Gastroesophageal sphincter (tissue), 4 donors: ENCODE results near the gene ULK2. TPM values are rescaled to one million over a fixed set of nuclear protein-coding genes. Genes with fewer than 3 reads are reported as not detected.
A peak's percentile ranks its signal among the peaks of the same experiment; 100 is the strongest.

Experiments used
- ATAC-seq: fragments of 150-250 bp; one replicate; pipeline ENCODE4 v1.9.1; 2016; ENCODE audit warnings: mild to moderate bottlenecking, moderate library complexity
- H3K27ac ChIP-seq, 4 donors: fragments of 200-600 bp; sonication (generic) in 3 of 4; 1 replicate in 3 of 4; 2 replicates in 1 of 4; pipeline ENCODE4 v1.5.1; 2016 to 2019
- H3K27me3 ChIP-seq: fragments of 200-600 bp; sonication (generic); one replicate; pipeline ENCODE4 v1.5.1; 2019
- H3K36me3 ChIP-seq, 2 donors: fragments of 200-600 bp; sonication (generic); one replicate each; pipeline ENCODE4 v1.5.1; 2019; ENCODE audit warnings: control low read depth in 1 of 2
- H3K4me1 ChIP-seq, 3 donors: fragments of 200-600 bp; sonication (generic); 1 replicate in 2 of 3; 2 replicates in 1 of 3; pipeline ENCODE4 v1.5.1; 2016 to 2019; ENCODE audit warnings: control low read depth in 2 of 3
- H3K4me3 ChIP-seq, 2 donors: fragments of 200-600 bp; sonication (generic); one replicate each; pipeline ENCODE4 v1.5.1; 2019; ENCODE audit warnings: mild to moderate bottlenecking in 1 of 2, moderate library complexity in 1 of 2
- H3K9me3 ChIP-seq, 3 donors: fragments of 200-600 bp; sonication (generic); one replicate each; pipeline ENCODE4 v1.5.1; 2017 to 2019; ENCODE audit warnings: control low read depth in 2 of 3
- CTCF ChIP-seq, 4 experiments: fragments of 200-600 bp in 2 of 4; fragments of 450-650 bp in 2 of 4; sonication (generic) in 1 of 4; IDR thresholded peaks; one replicate each; pipeline ENCODE4 v1.5.1; 2017 to 2019; ENCODE audit warnings: antibody characterized with exemption in 4 of 4, mild to moderate bottlenecking in 2 of 4, moderate library complexity in 2 of 4
- EP300 ChIP-seq: sonication (generic); formaldehyde crosslinking; IDR thresholded peaks from one replicate; pipeline ENCODE4 v1.6.1; 2017; ENCODE audit warnings: antibody characterized with exemption, mild to moderate bottlenecking
- POLR2A ChIP-seq, 2 donors: fragments of 450-650 bp; IDR thresholded peaks; one replicate each; pipeline ENCODE4 v1.6.1; 2017; ENCODE audit warnings: antibody characterized with exemption in 2 of 2, mild to moderate bottlenecking in 2 of 2, moderate library complexity in 1 of 2
- POLR2AphosphoS5 ChIP-seq: sonication (generic); formaldehyde crosslinking; IDR thresholded peaks from one replicate; pipeline ENCODE4 v1.6.1; 2017; ENCODE audit warnings: antibody characterized with exemption
- WGBS, 2 donors: methylation state at CpG; one replicate each; pipeline ENCODE4 v1.1.5; 2018; ENCODE audit warnings: low coverage in 1 of 2; 5-methylcytosine and 5-hydroxymethylcytosine counted together
- total RNA-seq, 4 donors: library from RNA; depleted of rRNA; stranded (reverse); fragments of >200 nt; gene quantifications; one replicate each; pipeline ENCODE4 v1.1.0, GENCODE V29; 2016

The ULK2 gene
- total RNA-seq, 4 donors from 2014 or later, result 29.2 to 48.7 (median 47.5) TPM

- Histone ChIP-seq H3K27ac (no peak overlapping the region), H3K36me3 (no peaks in the 10 kb centered on the region), H3K27me3 (no peaks in the 10 kb centered on the region), H3K4me1 (no peaks in the 10 kb centered on the region), H3K4me3 (no peak overlapping the region), H3K9me3 (no peaks in the 10 kb centered on the region)
- no peak for TF ChIP-seq CTCF (IDR thresholded peaks at IDR 0.05)
- TF ChIP-seq EP300, result no peak
- TF ChIP-seq POLR2A (IDR thresholded peaks at IDR 0.05), result no peak
- TF ChIP-seq POLR2AphosphoS5, result no peak
- WGBS, 2 donors, result 37 to 56% methylated on average over 6 of the region's 6 CpGs
- no peak for ATAC-seq
Measured at GRCh38 chr17:19877364-19877945, 9.7 kb upstream of the ULK2 start.

- Histone ChIP-seq H3K9me3 (no peaks in the 10 kb centered on the region), H3K4me3 (no peak overlapping the region), H3K27ac (no peak overlapping the region), H3K27me3 (no peaks in the 10 kb centered on the region), H3K4me1 (no peaks in the 10 kb centered on the region), H3K36me3 (no peaks in the 10 kb centered on the region)
- WGBS, 2 donors, result 66 to 73% methylated on average over 2 of the region's 13 CpGs
- peak; percentile 65 for ATAC-seq
- TF ChIP-seq CTCF (IDR thresholded peaks at IDR 0.05) (no peak), POLR2A (IDR thresholded peaks at IDR 0.05) (no peak), EP300 (no peak), POLR2AphosphoS5 (no peak)
Measured at GRCh38 chr17:19876529-19877161, 8.9 kb upstream of the ULK2 start.

GRCh38 chr17:19874256-19874655, 6.5 kb upstream of the ULK2 start:
- TF ChIP-seq EP300 (no peak), CTCF (IDR thresholded peaks at IDR 0.05) (no peak), POLR2AphosphoS5 (no peak)
- no peaks in the 10 kb centered on the region for H3K4me1 ChIP-seq
- H3K4me3 ChIP-seq, result no peak overlapping the region
- ATAC-seq, result no peak
- no peaks in the 10 kb centered on the region for H3K36me3 ChIP-seq
- 84 to 87% methylated on average over 3 to 5 of the region's 10 CpGs for WGBS, 2 donors
- no peaks in the 10 kb centered on the region for H3K9me3 ChIP-seq
- no peak overlapping the region for H3K27ac ChIP-seq
- H3K27me3 ChIP-seq, result no peaks in the 10 kb centered on the region

GRCh38 chr17:19873346-19873745, 5.6 kb upstream of the ULK2 start:
- 64 to 88% methylated on average over 3 of the region's 3 CpGs for WGBS, 2 donors
- H3K27me3 ChIP-seq, result no peaks in the 10 kb centered on the region
- TF ChIP-seq POLR2AphosphoS5 (no peak), POLR2A (IDR thresholded peaks at IDR 0.05) (no peak), EP300 (no peak), CTCF (IDR thresholded peaks at IDR 0.05) (no peak)
- H3K4me3 ChIP-seq, result no peak overlapping the region
- no peaks in the 10 kb centered on the region for H3K36me3 ChIP-seq
- no peak overlapping the region for H3K27ac ChIP-seq
- ATAC-seq, result no peak
- no peaks in the 10 kb centered on the region for H3K9me3 ChIP-seq
- H3K4me1 ChIP-seq, result no peaks in the 10 kb centered on the region

- no peak for ATAC-seq
- H3K9me3 ChIP-seq, result no peaks in the 10 kb centered on the region
- peaks cover 0 to 27% (median 6%) of the 10 kb centered on the region in 3 donors for H3K4me1 ChIP-seq
- H3K27me3 ChIP-seq, result no peaks in the 10 kb centered on the region
- peak overlapping the region; percentile 16 to 93 (median 88) for H3K27ac ChIP-seq
- WGBS, 2 donors, result 57 to 100% methylated on average over 1 to 8 of the region's 23 CpGs
- TF ChIP-seq POLR2AphosphoS5, result no peak
- no peak for TF ChIP-seq POLR2A (IDR thresholded peaks at IDR 0.05)
- no peak for TF ChIP-seq EP300
- peak in 1 of 4 experiments; percentile 10 for TF ChIP-seq CTCF (IDR thresholded peaks at IDR 0.05)
- H3K4me3 ChIP-seq, result peak overlapping the region; percentile 74 to 77
- peaks cover 0 to 13% of the 10 kb centered on the region in 2 donors for H3K36me3 ChIP-seq
Measured at GRCh38 chr17:19868079-19868395, 301 bp upstream of the ULK2 start.
